IPS-18a (cell line): Measurements from ENCODE around the gene TCEAL5.
"Not testable (repeated sequence)": the region's sequence is repeated elsewhere in the genome, so short reads cannot be mapped to it uniquely, and the experiment has no call there.

Experiments
- H3K27ac ChIP-seq: one replicate; pipeline ENCODE4 v1.5.1; 2013; ENCODE audit warnings: low read length
- H3K27me3 ChIP-seq: one replicate; pipeline ENCODE4 v1.6.1; 2013; ENCODE audit warnings: mild to moderate bottlenecking, low read length; ENCODE audit not compliant: control insufficient read depth, insufficient read depth
- H3K36me3 ChIP-seq: one replicate; pipeline ENCODE4 v1.6.1; 2013; ENCODE audit warnings: low read depth, low read length; ENCODE audit not compliant: control insufficient read depth
- H3K4me1 ChIP-seq: one replicate; pipeline ENCODE4 v1.6.1; 2013; ENCODE audit warnings: low read depth, low read length; ENCODE audit not compliant: control insufficient read depth
- H3K4me3 ChIP-seq: one replicate; pipeline ENCODE4 v1.5.1; 2013; ENCODE audit warnings: low read length
- H3K9ac ChIP-seq: one replicate; pipeline ENCODE4 v1.6.1; 2013; ENCODE audit warnings: mild to moderate bottlenecking, low read length, moderate library complexity
- H3K9me3 ChIP-seq: one replicate; pipeline ENCODE4 v1.6.1; 2013; ENCODE audit warnings: low read depth, low read length; ENCODE audit not compliant: control insufficient read depth

Gene TCEAL5

DNA sequence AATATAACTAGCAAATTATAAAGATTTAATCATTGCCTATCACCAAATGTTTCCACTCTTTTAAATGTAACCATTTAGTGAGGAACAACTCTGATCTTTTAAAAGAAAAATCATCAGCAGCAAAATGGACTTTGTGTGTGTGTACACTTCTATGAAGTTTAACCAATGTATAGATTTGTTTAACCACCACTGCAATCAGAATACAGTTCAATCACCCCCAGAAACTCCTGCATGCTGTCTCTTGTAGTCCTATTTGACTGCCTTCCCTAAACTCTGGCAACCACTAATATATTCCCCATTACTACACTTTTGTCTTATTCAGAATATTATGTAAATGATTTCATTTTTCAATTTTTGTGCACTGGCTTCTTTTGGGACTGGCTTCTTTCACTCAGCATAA lies 19.9 kb downstream of the TCEAL5 start:
- Histone ChIP-seq H3K27me3 (no peaks in the 10 kb centered on the region), H3K36me3 (peaks cover 18% of the 10 kb centered on the region), H3K4me1 (peaks cover 19% of the 10 kb centered on the region), H3K4me3 (no peak overlapping the region), H3K27ac (no peak overlapping the region), H3K9ac (no peak overlapping the region), H3K9me3 (no peaks in the 10 kb centered on the region)

DNA sequence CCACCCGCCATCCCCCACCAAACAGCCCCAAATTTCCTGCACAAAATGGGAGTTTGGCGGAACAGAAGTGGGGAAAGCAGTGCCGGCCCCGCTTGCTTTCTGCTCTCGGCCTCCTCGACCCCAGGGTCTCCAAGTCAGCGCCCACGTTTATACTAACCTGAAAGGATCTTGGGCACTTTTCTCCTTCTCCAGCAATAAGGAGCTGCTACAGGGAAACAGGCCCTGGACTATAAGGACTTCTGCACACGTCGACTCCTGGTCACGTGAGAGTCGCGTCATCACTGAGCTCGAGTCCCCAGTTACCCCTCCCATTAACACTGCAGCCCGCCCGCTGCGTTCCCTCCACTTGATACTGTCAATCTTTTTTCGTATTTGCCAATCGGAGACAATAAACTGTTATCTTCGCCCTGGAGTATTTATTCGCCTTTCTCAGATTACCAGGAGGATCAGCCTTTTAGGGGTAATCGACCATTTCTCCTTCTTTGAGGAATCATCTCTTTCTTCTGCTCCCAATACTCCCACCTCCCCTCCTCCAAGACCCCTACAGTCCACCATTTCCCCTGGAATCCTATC lies 21.5 kb downstream of the TCEAL5 start, which contains the start of gene TCEAL8:
Gene TCEAL8, minus strand, starts transcription at position 235 of the 573 bp plus-strand sequence. CDS start 1,176 bp downstream, outside the sequence.
- H3K9ac ChIP-seq = peak within 1 kb of the TSS; percentile 91
- H3K4me3 ChIP-seq = peak within 1 kb of the TSS; percentile 81
- peaks cover 18% of the 10 kb centered on the region for H3K36me3 ChIP-seq
- H3K27me3 ChIP-seq = no peaks in the 10 kb centered on the region
- H3K4me1 ChIP-seq = peaks cover 19% of the 10 kb centered on the region
- no peaks in the 10 kb centered on the region for H3K9me3 ChIP-seq
- H3K27ac ChIP-seq = peak within 1 kb of the TSS; percentile 86

DNA sequence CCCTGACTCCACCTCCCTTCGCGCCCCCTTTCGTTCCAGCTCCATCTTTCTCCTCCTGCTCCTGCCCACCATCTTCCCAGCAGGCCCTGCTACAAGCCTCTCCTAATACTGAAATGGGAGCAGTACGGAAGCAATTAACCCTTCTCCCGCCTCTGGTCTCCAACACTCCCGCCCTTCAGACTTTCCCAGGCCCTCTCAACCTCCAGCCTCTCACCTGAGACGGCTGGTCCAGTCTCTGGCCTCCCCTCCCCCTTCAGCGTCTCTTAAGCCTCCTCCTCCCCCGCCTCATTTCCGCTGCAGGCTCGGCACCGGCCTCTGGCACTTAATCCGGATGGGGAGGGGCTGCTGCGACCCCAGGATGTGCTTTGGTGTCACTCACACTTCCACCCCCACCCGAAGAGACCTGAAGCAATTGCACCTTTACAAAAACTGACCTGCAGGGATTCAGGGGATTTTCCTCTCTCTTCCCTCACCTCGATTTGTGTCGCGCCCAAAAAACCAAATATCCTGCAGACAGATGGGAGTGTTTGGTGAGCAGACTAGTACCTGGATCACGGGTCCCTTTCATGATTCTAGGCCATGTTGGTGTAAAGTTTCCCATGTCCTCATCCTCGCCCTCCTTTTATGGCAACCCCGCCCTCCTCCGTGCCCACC lies 22.3 kb downstream of the TCEAL5 start:
- Histone ChIP-seq H3K27me3 (no peaks in the 10 kb centered on the region), H3K4me3 (peak overlapping the region; percentile 81), H3K9ac (peak overlapping the region; percentile 91), H3K36me3 (peaks cover 18% of the 10 kb centered on the region), H3K9me3 (no peaks in the 10 kb centered on the region), H3K27ac (peak overlapping the region; percentile 86), H3K4me1 (peaks cover 19% of the 10 kb centered on the region)

DNA sequence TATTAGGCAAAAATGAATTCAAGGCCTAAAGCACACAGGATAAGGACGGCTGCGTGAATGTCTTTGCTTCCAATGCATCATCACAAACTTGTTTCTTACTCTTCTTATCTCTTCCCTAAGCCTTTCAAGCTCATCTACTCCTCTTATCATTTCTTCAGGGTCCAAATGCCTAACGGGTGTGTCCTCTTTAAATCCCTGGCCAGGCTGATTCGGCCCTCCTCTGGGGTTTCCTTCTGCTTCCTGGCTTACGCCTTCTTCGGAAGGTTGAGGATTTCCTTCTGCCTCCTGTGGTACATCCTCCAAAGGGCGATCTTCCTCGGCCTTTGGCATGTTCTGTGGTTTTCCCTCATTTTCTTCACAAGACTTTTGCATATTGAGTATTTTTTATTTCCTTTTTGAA lies 22.9 kb downstream of the TCEAL5 start:
- peaks cover 19% of the 10 kb centered on the region for H3K4me1 ChIP-seq

DNA sequence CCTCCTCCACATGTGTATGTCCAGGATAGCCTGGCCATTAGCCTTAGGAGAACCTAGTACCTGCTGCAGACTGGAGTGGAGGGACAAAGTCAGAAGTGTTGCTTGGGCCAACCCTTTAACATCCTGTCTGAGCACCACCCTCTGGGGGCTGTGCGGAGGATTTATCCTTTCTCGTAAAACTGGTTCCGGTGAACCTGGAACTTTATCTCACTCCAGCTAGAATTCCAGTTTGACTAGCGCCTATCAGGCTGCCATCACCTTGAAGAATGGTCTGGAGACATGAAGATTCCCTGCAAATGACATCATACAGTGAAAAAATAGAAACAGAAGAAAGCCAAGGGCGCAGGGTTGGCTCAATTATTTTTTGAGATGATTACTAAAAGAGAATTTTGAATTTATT lies 25.6 kb downstream of the TCEAL5 start:
- Histone ChIP-seq H3K27ac (no peak overlapping the region), H3K36me3 (peaks cover 18% of the 10 kb centered on the region), H3K27me3 (no peaks in the 10 kb centered on the region), H3K4me1 (peaks cover 17% of the 10 kb centered on the region), H3K9me3 (no peaks in the 10 kb centered on the region), H3K4me3 (no peak overlapping the region), H3K9ac (no peak overlapping the region)

More for the DNA sequence above, 22.9 kb downstream of the TCEAL5 start:
- H3K9ac ChIP-seq = peak overlapping the region; percentile 91
- peak overlapping the region; percentile 86 for H3K27ac ChIP-seq
- peaks cover 18% of the 10 kb centered on the region for H3K36me3 ChIP-seq
- no peaks in the 10 kb centered on the region for H3K27me3 ChIP-seq
- H3K9me3 ChIP-seq = no peaks in the 10 kb centered on the region
- peak overlapping the region; percentile 81 for H3K4me3 ChIP-seq

DNA sequence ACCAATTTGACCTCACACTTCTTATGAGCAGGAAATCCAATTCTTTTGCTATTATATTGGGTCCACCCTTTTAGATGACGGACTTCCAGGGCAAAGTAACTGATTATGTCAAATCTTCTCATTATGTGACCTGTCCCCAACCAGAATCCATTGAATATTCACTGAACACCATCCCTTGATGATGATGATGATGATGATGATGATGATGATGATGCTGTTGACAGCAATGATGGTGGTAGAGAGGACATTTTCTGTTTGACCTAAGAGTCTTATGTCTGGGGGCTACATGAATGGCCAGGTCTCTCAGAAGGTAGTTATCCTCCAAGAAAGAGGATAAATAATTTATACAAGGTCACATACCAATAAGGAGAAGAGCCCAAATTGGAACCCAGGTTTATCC lies 26.7 kb downstream of the TCEAL5 start:
- peaks cover 9% of the 10 kb centered on the region for H3K4me1 ChIP-seq
- H3K4me3 ChIP-seq = no peak overlapping the region
- H3K36me3 ChIP-seq = peaks cover 18% of the 10 kb centered on the region
- H3K27ac ChIP-seq = no peak overlapping the region
- H3K9ac ChIP-seq = no peak overlapping the region
- no peaks in the 10 kb centered on the region for H3K9me3 ChIP-seq
- no peaks in the 10 kb centered on the region for H3K27me3 ChIP-seq

DNA sequence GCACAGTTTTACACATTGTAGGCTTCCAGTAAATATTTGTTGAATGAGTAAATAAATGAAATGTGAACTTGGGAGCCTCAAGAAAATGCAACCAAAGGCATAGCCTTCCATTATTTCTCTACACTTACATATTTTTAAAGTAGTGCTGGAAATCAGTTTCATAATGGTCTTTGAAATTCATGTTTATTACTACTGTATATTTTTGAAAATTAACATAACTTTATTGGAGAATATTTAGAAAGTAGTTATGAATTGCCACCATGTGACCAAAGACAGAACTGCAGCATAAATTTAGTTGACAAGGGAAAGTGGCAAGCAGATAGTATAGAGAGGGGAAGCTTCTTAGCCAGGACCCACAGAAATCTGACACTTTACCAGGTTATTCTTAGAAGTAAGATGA lies 28.0 kb downstream of the TCEAL5 start:
- no peaks in the 10 kb centered on the region for H3K9me3 ChIP-seq
- no peaks in the 10 kb centered on the region for H3K27me3 ChIP-seq
- peaks cover 16% of the 10 kb centered on the region for H3K36me3 ChIP-seq
- peaks cover 8% of the 10 kb centered on the region for H3K4me1 ChIP-seq
- H3K9ac ChIP-seq = no peak overlapping the region
- H3K4me3 ChIP-seq = no peak overlapping the region
- no peak overlapping the region for H3K27ac ChIP-seq

DNA sequence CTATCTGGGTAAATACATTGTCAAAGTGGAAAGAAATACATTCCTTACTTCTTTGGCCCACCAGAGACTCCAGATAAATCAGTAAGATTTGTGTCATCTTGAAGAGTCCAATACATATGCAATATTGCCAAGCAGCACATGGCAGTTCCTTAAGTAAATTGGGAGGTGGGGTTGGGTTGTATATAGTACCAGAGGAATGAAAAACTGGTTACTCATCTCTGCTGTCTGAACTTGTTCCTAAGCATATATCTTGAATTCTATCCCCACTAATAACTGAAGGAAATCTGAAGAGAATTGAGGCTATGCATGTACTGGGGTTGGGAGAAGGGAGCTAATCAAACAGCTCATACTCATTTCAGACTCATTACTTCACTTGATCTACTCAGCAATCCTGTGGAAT lies 36.4 kb downstream of the TCEAL5 start:
- Histone ChIP-seq H3K4me1 (no peaks in the 10 kb centered on the region), H3K4me3 (no peak overlapping the region), H3K27ac (no peak overlapping the region), H3K9ac (no peak overlapping the region), H3K27me3 (no peaks in the 10 kb centered on the region), H3K9me3 (no peaks in the 10 kb centered on the region), H3K36me3 (no peaks in the 10 kb centered on the region)

DNA sequence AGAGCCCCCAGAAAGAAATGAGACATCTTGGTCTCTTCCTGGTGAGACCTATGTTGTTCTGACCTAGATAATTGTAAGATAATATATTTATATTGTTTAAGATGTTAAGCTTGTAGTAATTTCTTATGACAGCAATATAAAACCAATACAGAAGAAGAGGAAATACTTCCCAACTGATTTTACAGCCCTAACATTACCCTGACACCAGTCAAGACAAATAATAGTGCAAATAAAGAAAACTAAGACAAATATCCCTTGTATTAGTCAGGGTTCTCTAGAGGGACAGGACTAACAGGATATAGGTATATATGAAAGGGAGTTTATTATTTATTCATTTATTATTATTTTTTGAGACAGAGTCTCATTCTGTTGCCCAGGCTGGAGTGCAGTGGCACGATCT lies 40.3 kb downstream of the TCEAL5 start:
- H3K9ac ChIP-seq = no peak overlapping the region
- no peak overlapping the region for H3K27ac ChIP-seq
- H3K4me3 ChIP-seq = no peak overlapping the region
- H3K36me3 ChIP-seq = no peaks in the 10 kb centered on the region
- no peaks in the 10 kb centered on the region for H3K4me1 ChIP-seq
- H3K9me3 ChIP-seq = no peaks in the 10 kb centered on the region
- no peaks in the 10 kb centered on the region for H3K27me3 ChIP-seq

DNA sequence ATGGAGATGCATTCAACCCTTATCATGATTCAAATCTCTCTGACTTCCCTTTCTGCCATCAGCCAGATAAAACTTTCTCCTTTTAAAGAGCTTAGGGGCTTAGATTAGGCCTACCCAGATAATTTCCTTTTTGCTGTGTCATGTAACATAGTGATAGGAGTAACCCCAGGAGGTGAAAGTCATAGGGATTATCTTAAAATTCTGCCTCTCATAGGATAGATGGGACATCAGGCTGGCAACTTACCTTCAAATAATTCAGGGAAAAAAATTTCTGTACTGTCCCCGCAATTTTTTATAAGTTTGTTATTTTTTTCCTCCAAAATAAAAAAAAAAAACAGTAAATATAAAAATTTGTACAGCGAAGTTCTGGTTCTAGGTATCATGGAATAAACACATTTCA lies 40.9 kb downstream of the TCEAL5 start:
- H3K9me3 ChIP-seq, H3K36me3 ChIP-seq, H3K27me3 ChIP-seq, H3K4me3 ChIP-seq, H3K27ac ChIP-seq, H3K4me1 ChIP-seq, H3K9ac ChIP-seq: not testable (repeated sequence)

DNA sequence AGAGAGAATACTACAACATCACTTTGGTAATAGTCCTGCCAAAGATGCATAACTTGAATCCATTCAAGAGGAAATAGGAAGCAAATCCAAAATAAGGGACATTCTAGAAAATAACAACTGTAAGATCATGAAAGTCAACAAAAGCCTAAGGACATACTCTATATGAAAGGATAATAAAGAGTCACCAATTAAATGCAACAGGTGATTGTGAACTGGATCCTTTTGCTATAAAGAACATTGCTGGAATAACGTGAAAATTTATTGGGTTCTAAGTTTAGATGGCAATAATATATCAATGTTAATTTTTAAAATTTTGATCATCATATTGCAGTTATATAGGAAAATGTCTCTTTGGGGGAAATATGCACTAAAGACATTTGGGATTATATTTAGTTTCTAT lies 41.7 kb downstream of the TCEAL5 start:
- no peak overlapping the region for H3K27ac ChIP-seq
- H3K4me3 ChIP-seq = no peak overlapping the region
- H3K27me3 ChIP-seq = no peaks in the 10 kb centered on the region
- no peaks in the 10 kb centered on the region for H3K9me3 ChIP-seq
- H3K36me3 ChIP-seq = no peaks in the 10 kb centered on the region
- no peaks in the 10 kb centered on the region for H3K4me1 ChIP-seq
- no peak overlapping the region for H3K9ac ChIP-seq

DNA sequence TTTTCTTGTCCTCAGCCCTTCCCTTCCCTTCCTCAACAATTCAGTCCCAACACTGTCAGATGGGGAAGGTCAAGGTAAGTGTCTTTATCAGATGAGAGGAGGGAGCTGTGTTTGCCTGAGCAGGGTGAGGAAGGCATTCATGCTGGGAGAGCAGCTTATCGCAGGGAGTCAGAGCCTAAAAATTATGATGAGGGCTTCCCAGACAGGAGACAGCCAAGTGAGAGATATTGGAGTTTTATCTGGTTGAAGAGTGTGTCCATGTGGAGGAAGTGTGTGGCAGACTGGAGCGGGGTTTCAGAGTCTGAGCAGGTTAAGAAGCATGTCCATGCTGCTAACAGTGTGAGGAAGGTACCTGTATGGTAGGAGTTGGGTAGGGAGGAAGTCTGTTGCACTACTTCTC lies 43.3 kb downstream of the TCEAL5 start:
- Histone ChIP-seq H3K9ac (no peak overlapping the region), H3K27ac (no peak overlapping the region), H3K27me3 (no peaks in the 10 kb centered on the region), H3K9me3 (no peaks in the 10 kb centered on the region), H3K36me3 (no peaks in the 10 kb centered on the region), H3K4me3 (no peak overlapping the region), H3K4me1 (no peaks in the 10 kb centered on the region)
